Inferior parietal cortex (tissue), 1 donor: ENCODE measurements around the gene TNRC6C.

Experiments used
- DNase-seq: peaks from one replicate; pipeline ENCODE4 v3.0.0-alpha.2; 2016; ENCODE audit errors: extremely low spot score

TNRC6C gene

DNA sequence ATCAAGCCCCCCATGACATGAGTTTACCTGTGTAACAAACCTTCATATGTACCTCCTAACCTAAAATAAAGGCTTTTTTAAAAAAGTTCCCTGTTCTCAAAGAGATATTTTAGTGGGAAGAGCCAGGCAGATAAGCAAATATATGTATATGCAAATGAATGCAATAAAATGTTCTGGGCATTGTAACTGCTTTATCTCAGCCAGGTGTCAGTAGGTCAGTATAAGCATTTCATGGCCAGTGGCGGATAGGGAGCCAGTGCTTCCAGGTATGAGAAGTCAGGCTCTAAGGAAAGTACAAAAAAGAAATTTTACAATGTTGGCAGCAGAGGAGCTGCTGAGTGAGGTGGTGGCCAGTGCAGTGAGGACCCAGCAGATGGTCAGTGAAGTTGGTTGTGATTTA lies 53.9 kb downstream of the TNRC6C start:
- DNase-seq: no peak

GRCh38 chr17:78013683-78014467 lies 55.4 kb downstream of the TNRC6C start:
- peak; percentile 95 for DNase-seq

- DNase-seq: no peak
Measured at GRCh38 chr17:78014646-78015045, 56.1 kb downstream of the TNRC6C start.

DNA sequence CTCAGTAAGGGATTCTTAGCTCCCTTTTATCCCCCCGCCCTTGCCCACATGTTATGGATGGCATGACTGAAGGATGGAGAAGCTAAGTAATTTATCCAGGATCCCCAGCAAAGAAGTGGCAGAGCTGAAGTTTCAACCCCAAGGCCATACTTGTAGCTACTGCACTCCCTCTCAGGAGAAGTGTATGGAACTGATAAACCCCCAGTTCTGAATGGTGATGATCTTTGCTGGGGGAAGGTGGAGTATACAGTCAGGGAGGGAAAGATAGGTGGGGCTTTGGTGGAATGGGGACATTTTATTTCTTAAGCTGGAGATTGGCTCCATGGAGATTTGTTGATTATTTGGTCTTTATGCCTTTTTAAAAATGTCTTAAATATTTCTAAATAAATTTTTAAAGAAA lies 58.3 kb downstream of the TNRC6C start:
- DNase-seq: no peak

DNA sequence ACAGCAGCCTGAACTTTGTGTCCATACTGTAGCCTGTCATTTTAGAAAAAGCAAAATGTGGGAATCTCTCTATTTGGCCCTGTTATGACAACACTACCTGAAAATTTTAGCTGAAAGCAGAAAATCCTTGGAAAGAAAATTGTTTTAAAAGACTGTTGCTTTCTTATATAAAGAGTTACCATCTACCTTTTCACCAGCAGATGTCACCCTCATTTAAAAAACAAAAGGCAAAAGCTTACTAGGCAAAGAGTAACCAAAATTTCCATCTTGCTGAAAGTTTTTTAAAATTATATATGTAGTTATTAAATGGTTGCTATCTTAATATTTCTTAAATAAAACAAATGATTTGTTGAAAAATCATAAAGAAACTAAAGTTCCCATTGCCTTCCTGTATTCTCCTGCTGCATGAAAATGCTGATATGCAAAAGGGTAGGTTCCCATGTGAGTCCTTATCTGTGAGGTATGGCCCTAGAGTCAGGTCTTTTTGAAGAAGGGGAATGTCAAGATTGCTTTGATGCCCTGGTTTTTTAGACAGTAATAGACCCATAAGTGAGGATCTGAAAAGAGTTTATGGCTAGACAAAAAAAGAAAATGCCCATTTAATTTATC lies 61.0 kb downstream of the TNRC6C start:
- peak; percentile 73 for DNase-seq

- no peak for DNase-seq
Measured at GRCh38 chr17:78019976-78020716, 61.6 kb downstream of the TNRC6C start.

GRCh38 chr17:78020717-78021108 lies 62.2 kb downstream of the TNRC6C start:
- DNase-seq: no peak

- DNase-seq: no peak
Measured at GRCh38 chr17:78022425-78022824, 63.9 kb downstream of the TNRC6C start.

- no peak for DNase-seq
Measured at GRCh38 chr17:78023042-78023441, 64.5 kb downstream of the TNRC6C start.

GRCh38 chr17:78026381-78026780 lies 67.9 kb downstream of the TNRC6C start:
- DNase-seq: no peak

DNA sequence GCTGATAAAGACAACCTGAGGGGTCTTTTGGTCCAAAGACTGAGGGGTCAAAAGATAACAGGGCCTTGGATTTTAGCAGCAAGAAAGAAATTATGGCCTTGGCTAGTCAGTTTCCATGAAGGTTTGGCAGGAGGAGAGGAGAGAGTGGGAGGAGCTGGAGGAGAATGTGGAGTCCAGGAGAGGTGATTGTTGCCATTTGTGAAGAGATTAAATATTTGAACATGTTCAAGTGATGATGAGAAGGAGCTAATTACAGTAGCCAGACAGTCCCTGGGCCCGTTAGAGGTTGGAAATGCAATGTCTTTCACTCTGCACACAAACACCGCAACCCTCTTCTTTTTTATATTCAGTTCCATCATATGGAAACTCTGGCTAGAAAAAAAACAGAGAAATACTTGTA lies 68.6 kb downstream of the TNRC6C start:
- no peak for DNase-seq

GRCh38 chr17:78029697-78030096 lies 71.2 kb downstream of the TNRC6C start:
- DNase-seq: no peak

GRCh38 chr17:78031435-78031834 lies 72.9 kb downstream of the TNRC6C start:
- no peak for DNase-seq

DNA sequence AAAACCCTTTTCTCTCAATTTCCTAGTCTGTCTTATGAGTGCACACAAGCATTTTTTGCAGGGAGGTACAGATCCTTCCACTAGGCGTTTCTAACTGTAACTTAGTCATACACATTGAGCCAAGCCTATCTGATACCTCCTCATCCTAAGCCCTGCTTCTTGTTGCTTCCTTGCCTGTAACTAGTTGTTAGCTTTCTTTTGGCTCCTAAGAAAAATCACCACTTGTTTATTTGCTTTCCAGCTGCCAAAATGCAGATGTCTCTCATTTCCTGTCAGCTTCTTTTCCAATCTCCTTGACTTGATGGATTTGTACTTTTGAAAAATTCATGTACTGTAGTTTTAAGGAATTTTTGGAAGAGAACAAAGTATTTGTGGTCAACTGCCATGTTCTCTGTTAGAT lies 73.7 kb downstream of the TNRC6C start:
- no peak for DNase-seq

- no peak for DNase-seq
Measured at GRCh38 chr17:78034429-78035091, 76.1 kb downstream of the TNRC6C start.

- no peak for DNase-seq
Measured at GRCh38 chr17:78037280-78037679, 78.8 kb downstream of the TNRC6C start.

GRCh38 chr17:78038748-78039288 lies 80.3 kb downstream of the TNRC6C start:
- no peak for DNase-seq

DNA sequence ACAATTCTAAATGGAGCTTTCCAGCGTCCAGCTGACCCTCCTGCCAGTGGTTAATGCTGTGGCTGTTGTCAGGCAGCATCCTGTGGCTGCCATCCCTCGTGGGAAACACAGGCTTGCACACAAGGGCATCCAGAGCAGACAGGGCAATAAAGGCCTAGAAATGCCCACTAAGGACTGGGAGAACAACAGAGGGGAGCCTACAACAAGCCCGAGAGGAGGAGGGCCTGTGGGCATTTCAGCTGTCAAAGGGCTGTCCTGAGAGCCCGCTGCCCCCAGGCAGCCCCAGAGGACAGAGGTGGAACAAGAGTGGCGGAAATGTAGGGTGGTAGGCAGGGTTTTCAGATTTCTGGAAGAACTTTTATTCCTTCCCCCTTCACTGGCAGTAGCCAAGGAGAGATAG lies 81.1 kb downstream of the TNRC6C start:
- no peak for DNase-seq

GRCh38 chr17:78040440-78041385 lies 82.2 kb downstream of the TNRC6C start:
- peak; percentile 87 for DNase-seq

GRCh38 chr17:78041386-78042179 lies 83.1 kb downstream of the TNRC6C start:
- DNase-seq: peak; percentile 78
